OCI-LY3 (cell line): ENCODE results near the gene DYNC1I1.

Source experiments
- CTCF ChIP-seq: fragments of 200-600, 300-600 bp; sonication (generic); IDR thresholded peaks from 2 replicates; pipeline ENCODE4 v1.5.1; 2014; ENCODE audit warnings: antibody characterized with exemption, low read length, low read depth
- EZH2phosphoT487 ChIP-seq: fragments of 200-600 bp; shearing (Covaris generic); IDR thresholded peaks from 2 replicates; pipeline ENCODE4 v1.6.1; 2018; ENCODE audit warnings: antibody characterized with exemption, mixed run types, low read depth

- TF ChIP-seq CTCF (no peak), EZH2phosphoT487 (no peak)
These were observed 16.9 kb upstream of the DYNC1I1 start for GRCh38 chr7:95755277-95755934.
